Stimulated activated CD4-positive, alpha-beta T cell treated with anti-CD3 and anti-CD28 coated beads, Interleukin-12 subunit alpha, Interleukin-12 subunit beta, amount 100 ng/mL, for 48 hours (primary cell): Measurements from ENCODE around the gene AP1S1.
"Not testable (repeated sequence)": the region's sequence is repeated elsewhere in the genome, so short reads cannot be mapped to it uniquely, and the experiment has no call there.

Source experiments
- DNase-seq, 3 donors: peaks; one replicate each; pipeline ENCODE4 v3.0.0-alpha.2; 2020; ENCODE audit warnings: low read depth in 2 of 3, low spot score in 1 of 3

AP1S1 gene

DNA sequence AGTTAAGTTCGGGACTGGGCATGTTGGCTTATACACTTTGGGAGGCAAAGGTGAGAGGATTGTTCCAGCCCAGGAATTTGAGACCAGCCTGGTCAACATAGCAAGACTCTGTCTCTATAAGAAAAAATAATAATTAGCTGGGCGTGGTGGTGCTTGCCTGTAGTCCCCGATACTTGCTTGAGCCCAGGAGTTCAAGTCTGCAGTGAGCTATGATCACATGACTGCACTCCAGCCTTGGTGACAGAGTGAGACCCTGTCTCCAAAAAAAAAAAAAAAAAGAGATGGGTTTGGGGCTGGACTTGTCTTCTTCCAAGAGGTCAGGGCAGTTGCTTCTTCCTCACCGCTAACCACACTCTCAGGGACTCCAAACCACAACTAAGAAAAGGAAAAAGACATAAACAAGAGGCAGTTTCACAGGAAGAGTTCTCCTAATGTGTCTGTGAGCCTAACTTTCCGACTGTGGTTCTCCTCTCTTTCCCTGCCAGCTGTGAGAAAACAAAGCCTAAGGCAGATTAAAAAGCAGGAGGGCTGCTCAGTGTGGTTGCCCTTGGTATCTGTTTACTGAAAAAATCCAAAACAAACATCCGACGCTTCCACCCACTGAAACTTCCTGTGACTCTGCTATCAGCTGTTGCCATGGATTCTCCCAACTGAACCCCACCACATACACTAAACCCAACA, 29.8 kb upstream of the AP1S1 start:
- no peak for DNase-seq

DNA sequence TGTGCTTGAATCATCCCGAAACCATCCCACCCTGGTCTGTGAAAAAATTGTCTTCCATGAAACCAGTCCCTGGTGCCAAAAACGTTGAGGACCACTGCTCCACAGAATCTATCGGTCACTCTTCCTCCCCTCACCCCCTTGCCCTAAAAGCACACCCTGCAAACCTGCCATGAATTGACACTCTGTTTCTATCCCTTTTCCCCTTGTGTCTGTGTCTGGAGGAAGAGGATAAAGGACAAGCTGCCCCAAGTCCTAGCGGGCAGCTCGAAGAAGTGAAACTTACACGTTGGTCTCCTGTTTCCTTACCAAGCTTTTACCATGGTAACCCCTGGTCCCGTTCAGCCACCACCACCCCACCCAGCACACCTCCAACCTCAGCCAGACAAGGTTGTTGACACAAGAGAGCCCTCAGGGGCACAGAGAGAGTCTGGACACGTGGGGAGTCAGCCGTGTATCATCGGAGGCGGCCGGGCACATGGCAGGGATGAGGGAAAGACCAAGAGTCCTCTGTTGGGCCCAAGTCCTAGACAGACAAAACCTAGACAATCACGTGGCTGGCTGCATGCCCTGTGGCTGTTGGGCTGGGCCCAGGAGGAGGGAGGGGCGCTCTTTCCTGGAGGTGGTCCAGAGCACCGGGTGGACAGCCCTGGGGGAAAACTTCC, 28.2 kb upstream of the AP1S1 start:
- DNase-seq, result no peak

DNA sequence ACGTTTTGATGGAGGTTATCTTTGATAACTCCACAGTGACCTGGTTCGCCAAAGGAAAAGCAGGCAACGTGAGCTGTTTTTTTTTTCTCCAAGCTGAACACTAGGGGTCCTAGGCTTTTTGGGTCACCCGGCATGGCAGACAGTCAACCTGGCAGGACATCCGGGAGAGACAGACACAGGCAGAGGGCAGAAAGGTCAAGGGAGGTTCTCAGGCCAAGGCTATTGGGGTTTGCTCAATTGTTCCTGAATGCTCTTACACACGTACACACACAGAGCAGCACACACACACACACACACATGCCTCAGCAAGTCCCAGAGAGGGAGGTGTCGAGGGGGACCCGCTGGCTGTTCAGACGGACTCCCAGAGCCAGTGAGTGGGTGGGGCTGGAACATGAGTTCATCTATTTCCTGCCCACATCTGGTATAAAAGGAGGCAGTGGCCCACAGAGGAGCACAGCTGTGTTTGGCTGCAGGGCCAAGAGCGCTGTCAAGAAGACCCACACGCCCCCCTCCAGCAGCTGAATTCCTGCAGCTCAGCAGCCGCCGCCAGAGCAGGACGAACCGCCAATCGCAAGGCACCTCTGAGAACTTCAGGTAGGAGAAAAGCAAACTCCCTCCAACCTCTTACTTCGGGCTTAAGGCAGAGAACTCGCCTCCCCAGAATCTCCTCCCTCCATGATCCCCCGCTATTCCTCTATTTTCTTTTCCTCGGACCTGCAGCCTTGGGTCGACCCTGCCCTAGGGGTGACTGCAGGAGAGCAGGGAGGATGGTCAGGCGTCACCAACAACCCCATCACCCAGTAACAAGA, 27.4 kb upstream of the AP1S1 start, which contains the start of gene SERPINE1:
TSS of gene SERPINE1 (plus strand) at position 454 of the 809 bp plus-strand sequence. CDS start 1,290 bp downstream, outside the sequence.
- peak in 1 of 3 donors; percentile 19 for DNase-seq

DNA sequence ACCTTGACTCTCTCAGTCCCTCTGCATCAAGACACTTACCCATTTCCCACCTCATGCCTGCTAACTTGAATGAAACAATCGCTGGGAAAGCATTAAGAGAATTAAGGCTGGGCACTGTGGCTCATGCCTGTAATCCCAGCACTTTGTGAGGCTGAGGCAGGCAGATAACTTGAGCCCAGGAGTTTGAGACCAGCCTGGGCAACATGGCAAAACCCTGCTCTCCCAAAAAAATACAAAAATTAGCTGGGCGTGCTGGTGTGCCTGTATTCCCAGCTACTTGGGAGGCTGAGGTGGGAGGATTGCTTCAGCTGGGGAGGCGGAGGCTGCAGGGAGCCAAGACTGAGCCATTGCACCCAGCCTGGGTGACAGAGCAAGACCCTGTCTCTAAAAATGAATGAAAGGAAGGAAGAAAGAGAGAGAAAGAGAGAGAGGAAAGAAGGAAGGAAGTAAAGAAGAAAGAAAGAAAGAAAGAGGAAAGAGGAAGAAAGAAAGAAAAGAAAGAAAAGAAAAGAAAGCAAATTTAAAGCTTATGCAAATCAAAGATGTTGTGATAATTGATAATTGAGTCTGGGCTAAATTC, 26.7 kb upstream of the AP1S1 start:
- DNase-seq, result no peak

DNA sequence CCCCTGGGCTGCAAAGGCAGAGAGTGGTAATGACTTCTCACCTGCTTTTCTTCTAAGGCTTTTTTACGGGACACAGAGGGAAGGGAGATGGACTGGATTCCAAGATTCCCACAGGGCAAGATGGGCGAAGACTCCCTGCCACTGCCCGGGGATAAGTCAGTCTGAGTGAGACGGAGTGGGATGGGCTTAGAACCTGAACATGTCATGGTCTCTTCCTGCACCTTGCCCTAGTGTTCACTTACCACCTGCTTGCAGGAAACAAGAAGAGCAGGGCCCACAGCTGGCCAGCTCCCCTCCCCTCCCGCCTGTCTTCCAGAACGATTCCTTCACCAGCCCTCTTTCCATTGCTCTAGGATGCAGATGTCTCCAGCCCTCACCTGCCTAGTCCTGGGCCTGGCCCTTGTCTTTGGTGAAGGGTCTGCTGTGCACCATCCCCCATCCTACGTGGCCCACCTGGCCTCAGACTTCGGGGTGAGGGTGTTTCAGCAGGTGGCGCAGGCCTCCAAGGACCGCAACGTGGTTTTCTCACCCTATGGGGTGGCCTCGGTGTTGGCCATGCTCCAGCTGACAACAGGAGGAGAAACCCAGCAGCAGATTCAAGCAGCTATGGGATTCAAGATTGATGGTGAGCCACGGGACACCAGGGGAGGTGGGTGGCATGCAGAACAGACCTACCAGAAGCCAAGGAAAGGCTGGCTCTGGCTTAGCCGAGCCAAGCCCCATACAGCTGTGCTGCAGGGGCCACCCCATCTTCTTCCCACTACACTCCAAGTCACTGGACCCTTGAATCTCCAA, 26.0 kb upstream of the AP1S1 start:
- no peak for DNase-seq

DNA sequence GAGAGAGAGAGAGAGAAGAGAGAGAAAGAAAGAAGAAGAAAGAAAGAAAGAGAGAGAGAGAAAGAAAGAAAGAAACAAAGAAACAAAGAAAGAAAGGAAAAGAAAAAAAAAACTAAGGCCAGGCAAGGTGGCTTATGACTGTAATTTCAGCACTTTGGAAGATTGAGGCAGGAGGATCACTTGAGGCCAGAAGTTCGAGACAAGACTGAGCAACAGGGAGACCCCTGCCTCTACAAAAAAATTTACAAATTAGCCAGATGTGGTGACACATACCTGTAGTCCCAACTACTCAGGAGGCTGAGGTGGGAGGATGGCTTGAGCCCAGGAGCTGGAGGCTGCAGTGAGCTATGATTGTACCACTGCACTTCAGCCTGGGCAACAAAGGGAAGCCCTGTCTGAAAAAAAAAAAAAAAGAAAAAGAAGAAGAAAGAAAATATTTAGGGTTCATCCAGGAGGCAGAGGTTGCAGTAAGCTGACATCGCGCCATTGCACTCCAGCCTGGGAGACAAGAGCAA, 24.6 kb upstream of the AP1S1 start:
- no peak for DNase-seq

DNA sequence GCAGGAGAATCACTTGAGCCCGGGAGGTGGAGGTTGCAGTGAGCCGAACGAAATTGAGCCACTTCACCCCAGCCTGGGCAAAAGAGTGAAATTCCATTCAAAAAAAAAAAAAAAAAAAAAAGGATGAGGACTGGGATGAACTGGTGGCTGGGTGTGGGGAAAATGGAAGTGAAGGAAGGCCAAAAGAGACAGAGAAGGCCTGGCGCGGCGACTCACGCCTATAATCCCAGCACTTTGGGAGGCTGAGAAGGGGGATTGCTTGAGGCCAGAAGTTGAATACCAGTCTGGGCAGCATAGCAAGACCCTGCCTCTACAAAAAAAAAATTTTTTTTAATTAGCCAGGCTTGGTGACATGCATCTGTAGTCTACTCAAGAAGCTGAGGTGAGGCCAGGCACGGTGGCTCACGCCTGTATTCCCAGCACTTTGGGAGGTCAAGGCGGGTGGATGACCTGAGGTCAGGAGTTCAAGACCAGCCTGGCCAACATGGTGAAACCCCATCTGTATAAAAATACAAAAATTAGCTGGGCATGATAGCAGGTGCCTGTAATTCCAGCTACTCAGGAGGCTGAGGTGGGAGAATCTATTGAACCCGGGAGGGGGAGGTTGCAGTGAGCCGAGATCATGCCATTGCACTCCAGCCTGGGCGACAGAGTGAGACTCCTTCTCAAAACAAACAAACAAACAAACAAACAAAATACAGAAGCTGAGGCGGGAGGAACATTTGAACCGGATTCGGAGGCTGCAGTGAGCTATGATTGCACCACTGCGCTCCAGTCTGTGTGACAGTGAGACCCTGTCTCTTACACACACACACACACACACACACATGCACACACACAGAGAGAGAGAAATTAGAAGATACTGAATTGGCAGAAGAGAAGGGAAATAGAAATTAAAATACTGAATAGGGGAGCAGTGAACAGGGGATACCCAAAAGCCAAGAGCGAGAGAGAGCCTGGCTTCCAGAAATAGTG, 21.4 kb upstream of the AP1S1 start:
- DNase-seq, result not testable (repeated sequence)

DNA sequence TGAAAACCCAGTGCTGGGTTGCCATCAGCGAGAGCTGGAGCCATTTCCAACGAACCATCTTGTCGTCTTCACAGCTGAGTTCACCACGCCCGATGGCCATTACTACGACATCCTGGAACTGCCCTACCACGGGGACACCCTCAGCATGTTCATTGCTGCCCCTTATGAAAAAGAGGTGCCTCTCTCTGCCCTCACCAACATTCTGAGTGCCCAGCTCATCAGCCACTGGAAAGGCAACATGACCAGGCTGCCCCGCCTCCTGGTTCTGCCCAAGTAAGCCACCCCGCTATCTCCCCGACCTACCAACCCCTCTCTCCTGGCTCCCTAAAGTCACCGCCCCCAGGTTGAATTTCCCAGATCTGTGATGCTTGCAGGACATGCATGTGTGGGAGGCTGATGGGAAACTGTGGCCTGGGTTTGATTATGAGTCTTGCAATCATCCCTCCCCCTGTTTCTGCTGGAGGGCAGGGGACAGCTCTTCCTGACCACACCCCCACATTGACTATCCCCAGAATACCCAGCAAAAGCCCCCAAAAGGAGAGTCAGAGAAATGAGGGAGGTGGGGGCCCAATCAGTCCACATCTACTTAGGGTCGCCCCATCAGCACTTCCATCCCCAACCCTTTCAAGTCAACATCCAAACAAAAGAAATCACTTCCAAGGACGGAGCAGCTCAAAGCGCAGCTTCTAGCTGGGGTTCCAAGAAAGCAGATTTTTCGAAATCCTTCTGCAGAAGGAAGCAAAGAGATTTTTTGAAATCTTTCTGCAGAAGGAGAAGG, 20.5 kb upstream of the AP1S1 start:
- DNase-seq, result no peak

DNA sequence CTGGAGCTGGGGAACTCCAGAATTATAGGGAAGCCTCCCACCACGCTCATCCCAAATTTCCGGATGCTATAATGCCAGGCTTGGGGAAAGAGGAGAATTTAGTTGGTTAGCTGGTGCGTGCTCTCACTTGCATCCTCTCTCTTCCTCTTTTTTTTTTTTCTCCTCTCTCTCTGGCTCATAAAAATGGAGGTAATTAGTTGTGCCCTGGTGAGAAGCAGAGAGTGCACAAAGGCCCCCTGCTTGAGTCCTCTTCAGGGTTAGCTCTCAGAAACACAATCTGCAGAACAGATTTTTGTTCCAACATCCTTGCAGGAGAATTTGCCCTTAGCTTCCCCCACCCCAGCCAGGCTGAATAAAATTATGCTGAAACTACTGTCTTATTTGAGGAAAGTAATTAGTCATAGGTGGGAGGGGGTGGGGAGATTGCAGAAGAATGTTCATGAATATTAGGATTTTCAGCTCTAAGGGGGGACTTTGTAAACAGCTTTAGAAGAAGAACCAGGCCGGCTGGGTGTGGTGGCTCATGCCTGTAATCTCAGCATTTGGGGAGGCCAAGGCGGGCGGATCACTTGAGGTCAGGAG, 19.8 kb upstream of the AP1S1 start:
- no peak for DNase-seq

DNA sequence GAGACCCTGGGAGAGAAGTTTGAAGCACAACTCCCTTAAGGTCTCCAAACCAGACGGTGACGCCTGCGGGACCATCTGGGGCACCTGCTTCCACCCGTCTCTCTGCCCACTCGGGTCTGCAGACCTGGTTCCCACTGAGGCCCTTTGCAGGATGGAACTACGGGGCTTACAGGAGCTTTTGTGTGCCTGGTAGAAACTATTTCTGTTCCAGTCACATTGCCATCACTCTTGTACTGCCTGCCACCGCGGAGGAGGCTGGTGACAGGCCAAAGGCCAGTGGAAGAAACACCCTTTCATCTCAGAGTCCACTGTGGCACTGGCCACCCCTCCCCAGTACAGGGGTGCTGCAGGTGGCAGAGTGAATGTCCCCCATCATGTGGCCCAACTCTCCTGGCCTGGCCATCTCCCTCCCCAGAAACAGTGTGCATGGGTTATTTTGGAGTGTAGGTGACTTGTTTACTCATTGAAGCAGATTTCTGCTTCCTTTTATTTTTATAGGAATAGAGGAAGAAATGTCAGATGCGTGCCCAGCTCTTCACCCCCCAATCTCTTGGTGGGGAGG, 16.5 kb upstream of the AP1S1 start:
- no peak for DNase-seq

DNA sequence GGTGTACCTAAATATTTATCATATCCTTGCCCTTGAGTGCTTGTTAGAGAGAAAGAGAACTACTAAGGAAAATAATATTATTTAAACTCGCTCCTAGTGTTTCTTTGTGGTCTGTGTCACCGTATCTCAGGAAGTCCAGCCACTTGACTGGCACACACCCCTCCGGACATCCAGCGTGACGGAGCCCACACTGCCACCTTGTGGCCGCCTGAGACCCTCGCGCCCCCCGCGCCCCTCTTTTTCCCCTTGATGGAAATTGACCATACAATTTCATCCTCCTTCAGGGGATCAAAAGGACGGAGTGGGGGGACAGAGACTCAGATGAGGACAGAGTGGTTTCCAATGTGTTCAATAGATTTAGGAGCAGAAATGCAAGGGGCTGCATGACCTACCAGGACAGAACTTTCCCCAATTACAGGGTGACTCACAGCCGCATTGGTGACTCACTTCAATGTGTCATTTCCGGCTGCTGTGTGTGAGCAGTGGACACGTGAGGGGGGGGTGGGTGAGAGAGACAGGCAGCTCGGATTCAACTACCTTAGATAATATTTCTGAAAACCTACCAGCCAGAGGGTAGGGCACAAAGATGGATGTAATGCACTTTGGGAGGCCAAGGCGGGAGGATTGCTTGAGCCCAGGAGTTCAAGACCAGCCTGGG, 15.9 kb upstream of the AP1S1 start:
- DNase-seq, result peak; percentile 79 to 86 (median 83)

DNA sequence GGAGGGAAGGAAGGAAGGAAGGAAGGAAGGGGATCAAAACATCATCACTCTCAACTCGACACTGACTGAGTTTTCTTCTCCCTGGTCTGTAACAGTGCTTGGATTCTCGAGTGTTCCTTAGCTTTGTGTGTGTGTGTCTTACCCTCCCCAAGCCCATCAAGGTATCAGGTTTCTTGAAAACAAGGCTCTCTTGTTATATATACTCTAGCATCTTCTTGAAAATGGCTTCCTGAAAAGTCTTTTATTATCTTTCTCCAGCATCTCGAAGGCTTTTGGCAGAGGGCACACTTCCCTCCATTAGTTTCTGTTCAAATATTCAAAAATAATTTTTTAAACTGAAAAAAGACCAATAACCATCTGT, 14.0 kb upstream of the AP1S1 start:
- no peak for DNase-seq

DNA sequence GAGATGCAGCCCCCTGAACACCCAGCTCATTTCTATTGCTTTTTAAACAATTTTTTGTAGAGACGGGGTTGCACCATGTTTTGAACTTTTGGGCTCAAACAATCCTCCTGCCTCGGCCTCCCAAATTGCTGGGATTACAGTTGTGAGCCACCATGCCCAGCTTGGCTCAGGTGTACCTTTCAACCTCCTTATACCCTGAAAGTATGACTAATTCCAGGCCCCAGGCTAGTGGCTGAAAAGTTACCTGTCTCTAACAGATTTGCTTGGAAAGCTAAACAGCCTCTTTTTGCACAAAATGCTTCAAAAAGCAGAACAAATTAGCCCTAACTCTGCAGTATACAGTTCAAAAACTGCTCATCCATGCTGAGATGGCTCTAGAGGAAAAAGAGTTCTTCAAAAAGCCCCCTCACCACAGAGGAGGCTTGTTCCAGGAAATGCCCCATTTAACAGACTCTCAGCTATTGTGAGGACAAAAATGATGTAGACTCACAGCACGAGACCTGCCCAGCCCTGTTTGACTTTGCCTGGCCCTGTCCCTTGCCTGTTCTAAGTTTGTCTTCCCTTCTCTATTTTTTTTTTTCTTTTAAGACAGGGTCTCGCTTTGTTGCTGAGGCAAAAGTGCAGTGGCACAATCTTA, 13.4 kb upstream of the AP1S1 start:
- no peak for DNase-seq

DNA sequence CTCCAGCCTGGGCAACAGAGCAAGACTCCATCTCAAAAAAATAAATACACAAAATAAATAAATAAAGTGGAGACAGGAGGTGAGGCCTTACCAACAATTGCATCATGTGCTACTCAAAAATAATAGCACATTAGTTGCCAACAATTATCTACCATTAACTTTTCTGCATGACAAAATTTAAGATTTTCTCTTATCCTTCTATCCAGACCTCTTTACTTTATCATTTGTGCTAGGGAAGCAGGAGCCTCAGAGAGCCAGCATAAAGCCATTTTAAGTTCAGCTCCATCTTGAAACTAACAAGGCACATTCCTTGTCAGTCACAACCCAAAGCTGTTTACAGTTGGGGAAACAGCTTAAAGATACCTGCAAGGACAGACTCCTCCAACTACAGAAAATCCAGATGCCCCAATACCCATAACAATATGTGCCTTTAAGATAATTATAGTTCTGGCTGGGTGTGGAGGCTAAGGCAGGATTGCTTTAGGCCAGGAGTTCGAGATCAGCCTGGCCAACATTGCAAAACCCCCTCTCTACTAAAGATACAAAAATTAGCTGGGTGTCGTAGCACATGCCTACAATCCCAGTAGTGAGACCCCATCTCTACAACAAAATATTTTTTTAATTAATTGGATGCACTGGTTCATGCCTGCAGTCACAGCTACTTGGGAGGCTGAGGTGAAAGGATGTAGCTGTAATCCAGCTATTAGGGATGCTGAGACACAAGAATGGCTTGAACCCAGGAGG, 2.2 kb upstream of the AP1S1 start:
- DNase-seq, result no peak

DNA sequence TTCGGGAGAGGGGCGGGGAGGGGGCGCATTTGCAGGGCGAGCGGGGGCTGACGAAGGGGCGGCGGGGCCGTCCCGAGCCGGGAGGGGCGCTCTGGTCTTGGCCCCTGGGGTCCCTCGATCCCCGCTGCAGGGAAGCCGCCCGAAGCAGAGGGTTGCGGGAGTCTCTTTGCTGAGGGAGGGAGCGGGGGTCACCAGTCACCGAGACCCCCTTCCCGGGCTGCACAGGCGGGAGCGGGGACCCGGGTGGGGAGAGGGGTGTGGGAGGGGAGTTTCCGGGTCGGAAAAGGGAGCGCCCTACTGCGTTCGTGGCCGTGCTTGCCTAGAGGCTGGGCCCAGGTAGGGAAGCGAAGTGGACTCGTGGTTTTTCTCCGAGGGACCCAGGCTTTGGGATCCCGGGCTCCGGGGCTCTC, 422 bp downstream of the AP1S1 start:
- no peak for DNase-seq

DNA sequence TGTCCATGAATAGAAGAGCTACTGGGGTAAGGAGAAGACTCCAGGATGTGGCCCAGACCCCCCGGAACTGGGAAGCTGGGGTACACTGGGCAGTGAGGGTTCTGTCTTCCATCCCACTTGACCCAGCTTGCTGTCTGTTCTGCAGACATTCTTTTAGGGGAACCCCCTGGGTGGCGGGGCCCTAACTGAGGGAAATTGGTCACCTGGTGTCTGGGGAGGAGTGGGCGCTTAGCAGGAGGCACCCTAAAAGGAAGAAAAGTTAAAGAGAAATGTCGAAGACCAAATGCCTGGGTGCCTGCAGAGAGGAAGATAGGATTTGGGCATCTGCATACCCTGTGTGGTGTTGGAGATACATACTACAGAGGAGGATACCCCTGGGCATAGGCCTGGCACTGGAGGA, 1.0 kb downstream of the AP1S1 start:
- no peak for DNase-seq
